NCI-H774 (cell line): ENCODE results near the gene LHCGR.

ENCODE experiments used
- DNase-seq: peaks from one replicate; lab custom pipeline; 2025; lab: John Stamatoyannopoulos, UW

Gene LHCGR

DNA sequence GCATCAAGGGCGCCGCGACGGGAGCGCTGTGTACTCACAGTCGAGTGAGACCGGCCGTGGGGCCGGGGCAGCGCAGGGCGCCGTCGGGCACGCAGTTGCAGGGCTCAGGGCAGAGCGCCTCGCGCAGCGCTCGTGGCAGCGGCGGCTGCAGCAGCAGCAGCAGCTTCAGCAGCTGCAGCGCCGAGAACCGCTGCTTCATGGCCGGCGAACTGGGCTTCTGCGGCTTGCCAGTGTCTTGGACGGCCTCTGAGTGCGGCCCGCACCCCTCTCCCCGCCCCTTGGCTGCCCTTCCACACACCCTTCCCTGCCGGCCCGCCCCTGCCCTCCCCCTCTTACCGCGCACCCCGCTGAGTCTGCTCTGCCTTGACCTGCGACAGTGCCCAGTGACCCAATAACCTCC is at the start of gene LHCGR:
Gene LHCGR (minus strand): TSS at position 252 of the 400 bp plus-strand sequence. CDS start 53 bp downstream, at position 199.
- no peak for DNase-seq

DNA sequence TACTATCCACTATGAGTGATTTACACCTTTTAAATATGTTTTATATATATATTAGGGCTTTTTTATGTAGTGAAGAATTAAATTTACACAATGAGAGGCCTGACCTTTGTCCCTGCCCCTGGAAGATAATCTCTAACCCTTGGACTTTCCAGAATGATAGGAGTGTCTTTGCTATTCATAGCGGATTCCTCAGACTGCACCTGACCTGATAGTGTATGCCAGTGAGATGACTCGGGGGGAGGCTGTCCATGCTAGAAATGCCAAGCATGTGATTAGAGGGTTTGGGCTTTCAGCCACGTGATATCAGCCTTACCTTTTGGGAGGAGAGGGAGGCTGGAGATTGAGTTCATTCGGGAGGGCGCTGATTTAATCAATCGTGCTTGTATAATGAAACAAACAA is 44.1 kb upstream of the LHCGR start:
- DNase-seq: no peak

DNA sequence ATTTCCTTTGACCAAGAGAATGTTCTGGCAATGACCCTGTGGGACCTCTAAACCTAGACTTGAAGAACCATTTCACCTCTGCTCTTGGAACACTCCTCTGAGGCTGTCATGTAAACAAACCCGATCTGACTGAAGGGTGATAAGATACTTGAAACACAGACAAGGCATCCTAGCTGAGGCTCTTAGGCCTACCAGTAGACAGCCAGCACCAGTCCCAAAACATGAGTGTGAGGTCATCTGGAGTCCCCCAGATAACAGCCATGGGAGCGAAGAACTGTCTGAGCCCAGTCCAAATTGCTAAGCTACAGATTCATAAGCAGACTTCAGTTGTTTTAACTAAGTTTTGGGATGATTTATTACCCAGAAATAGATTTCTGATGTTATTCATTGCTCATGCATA is 39.5 kb upstream of the LHCGR start:
- DNase-seq: no peak

DNA sequence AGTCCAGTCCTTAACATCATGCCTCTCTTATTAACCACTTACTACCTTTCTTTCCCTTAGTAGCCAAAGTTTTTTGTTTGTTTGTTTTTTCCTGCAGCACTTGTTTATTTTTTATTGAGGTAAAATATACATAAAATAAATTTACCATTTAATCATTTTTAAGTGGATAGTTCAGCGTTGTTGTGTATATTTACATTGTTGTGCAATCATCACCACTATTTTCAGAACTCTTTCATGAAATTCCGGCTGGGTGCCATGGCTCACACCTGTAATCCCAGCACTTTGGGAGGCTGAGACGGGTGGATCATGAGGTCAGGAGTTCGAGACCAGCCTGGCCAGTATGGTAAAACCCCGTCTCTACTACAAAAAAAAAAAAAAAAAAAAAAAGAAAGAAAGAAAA is 38.1 kb upstream of the LHCGR start:
- DNase-seq: no peak

DNA sequence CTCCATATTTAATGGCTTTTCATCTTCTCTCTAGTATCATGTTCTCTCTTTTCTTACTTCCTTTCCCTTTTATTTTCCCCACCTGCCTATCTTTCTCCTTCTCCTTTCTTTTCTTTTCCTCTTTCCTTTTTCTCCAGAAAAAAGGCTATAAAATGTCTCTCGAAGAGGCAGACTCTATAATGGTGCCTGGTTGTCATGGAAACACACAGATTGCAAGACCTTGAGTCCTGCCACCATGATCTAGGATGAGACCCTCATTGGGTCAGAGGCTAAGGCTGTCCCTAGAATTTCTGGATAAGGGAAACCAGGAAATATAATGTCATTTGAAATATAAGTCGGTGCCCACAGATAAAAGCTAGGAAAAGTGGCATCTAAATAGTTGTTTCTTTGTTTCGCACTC is 36.5 kb upstream of the LHCGR start:
- no peak for DNase-seq

DNA sequence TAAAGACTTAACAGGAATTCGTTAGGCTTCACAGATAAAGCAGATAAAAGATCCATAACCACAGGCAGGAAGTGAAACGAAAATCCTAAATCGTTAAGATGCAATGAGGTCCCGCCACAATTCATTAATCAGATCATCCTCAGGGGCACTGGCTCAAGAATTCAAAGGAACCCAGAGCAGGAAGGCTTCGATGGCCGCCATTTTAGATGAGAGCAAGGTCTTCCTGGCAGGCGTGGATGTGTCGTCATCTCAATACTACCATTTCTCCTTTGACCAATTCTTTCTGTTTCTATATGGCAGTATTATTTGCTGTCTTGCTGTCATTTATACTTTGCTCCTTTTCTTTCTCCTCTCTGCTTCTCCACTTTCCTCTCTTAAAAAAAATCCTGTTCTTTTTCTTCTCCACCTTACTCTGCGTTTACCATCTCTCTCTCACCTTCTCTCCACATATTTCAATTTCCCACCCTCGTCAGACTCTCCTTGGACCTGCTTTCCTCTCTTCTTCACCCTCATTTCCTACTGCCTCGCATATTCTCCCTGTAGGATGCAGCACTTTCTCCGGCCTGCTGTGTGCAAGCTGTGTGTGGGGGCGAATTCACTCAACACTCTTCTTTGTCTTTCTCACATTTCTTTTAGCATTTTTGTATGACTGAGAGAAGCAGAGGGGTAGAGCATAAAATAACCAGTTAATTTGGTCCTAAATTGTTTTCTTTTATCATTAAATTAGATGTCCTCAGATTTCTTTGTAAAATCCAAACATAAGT is 35.1 kb upstream of the LHCGR start:
- no peak for DNase-seq

DNA sequence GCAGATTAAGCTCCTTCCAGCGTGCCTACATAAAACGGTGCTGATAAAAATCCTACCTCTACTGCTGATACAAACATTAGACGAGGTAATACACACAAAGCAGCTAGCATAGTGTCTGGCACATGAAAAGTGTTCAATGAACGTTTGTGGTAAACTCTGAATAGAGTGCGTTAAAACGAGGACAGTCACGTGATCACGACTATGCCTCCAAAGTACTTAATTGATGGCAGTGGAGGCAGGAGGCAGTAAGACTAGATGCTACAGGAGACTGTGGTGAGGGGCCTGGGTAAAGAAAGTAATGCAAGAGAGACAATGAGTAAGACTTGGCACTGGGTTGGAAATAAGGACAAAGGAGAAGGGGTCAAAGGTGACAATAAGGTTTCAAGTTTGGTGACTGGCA is 32.1 kb upstream of the LHCGR start:
- no peak for DNase-seq

DNA sequence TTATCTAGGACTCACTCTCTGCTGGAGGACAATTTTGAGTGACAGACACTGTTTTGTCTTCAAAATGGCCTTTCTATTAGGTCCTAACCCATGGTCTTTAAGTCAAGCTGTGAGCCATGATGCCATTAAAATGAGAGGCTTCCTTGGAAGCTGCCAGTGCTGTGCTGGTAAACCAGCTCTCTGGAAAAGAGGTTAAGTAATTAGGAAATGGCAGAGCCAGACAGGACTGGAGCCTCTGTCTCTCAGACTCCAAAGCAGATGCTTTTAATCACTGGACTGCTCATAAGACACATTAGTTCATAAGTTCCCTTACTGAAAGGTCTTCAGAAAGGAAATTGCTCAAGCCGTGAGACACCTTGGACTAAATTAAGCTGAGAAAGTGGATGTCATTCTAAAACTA is 25.8 kb upstream of the LHCGR start:
- DNase-seq: no peak

DNA sequence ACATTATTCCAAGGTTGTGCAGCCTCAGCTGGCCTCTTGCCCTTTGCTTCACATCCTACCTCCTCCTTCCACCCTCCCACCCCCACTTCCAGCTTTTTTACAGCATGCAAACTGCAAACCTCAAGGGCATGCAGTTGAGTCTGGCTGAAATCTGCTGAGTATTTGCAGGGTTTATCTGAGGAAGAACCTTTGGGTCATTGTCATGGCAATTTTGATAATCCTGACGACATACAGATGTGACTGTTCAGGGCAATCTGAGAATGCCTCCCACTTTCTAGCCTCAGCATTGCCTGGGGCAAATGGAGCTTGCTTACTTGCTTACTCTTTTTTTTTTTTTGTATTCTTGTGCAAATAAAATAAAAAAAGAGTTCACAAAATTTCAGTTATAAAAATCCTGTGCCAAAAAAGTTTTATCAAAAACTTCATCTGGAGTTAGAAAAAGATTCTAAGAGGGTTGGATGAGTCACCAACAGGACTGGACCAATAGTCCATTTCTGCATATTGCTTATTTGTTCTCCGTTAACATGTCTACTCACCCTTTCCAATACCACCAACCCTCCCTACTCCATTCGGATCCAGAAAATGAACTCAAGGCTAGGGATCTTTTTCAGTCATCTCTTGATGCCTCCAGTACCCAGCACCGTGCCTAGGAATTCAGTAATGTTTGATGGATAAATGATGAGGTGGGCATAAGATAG is 23.6 kb upstream of the LHCGR start:
- DNase-seq: no peak

DNA sequence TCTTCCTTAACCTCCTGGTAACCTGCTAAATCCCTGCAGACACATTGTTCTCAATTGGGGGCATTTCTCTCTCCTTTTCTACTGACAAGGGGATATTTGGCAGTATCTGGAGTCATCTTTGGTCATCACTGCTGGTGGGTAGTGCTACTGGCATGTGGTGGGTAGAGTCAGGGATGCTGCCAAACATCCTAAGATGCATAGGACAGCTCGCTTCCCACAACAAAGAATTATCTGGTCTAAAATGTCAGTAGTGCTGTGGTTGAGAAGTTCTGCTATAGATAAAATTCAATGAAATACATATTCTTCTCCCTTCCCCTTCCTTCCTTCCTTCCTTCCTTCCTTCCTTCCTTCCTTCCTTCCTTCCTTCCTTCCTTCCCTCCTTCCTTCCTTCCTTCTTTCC is 18.7 kb upstream of the LHCGR start:
- no peak for DNase-seq

DNA sequence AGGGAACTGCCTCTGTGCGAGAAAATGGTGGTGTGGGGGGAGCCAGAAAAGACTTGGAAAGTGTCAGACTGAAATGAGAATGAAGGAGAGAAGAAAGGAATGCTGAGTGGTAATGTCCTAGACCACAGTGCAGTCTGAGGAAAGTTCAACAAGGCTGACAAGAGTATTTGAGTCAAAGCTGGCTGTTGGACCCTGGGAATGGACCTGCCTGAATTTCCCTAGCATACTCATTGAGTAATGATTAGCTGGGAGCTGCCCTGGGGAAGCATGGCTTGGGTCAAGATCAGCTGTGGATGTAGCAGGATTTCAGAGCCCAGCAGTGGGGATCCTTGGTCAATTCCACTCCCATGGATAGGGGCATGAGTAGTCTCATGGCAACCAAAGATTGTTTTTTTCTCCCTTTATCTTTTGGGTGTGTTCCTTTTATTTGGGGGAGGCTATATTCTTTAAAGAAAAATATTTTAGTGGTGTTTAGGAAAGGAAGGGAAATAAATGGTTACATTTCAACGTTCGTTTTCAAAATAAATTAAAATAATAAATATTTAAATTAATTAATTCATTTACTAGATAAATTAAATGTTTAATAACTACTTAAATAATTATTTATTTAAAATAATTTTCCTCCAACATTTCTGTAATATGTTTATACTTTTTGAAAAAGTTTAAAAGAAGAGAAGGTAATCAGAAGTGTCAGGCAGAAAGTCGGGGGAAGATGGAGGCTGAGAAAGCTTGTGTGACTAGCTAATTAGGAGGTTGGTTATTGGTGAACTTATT is 15.9 kb upstream of the LHCGR start:
- no peak for DNase-seq

DNA sequence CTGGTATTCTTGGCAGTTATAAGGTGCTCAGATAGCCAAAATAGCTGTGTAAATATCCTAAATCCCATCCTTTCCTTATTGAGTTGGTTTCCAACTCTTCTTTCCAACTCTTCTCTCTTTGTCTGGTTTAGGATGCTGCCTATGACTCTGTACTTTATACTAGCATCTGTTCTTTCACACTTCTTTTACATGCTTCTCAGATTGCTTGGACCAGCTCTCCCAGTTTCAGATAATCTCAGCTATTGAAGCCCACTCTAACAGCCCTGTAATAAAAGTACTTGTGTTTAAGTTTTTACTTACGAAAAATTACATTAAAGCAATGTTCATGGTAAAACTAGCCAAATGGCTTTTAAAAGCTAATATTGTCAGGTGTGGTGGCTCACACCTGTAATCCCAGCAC is 14.7 kb upstream of the LHCGR start:
- DNase-seq: no peak

DNA sequence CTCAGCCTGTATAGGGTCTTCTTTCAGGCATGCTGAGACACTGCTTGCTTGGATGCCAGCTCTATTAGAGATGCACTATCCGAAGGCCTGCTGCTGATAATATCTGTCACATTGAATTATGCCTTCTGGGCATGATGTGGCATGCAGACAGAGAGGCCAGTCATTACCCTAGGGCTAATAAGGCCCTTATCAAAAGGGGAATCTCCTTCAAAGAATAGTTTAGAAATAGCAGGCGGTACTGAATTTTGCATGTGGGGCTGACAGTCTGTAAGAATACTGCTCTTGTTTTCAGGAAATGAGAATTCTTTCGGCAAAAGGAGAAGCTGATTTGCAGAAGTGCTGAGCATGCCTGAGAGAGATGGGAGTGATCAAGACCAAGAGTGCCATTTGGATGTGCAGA is 13.1 kb upstream of the LHCGR start:
- no peak for DNase-seq

DNA sequence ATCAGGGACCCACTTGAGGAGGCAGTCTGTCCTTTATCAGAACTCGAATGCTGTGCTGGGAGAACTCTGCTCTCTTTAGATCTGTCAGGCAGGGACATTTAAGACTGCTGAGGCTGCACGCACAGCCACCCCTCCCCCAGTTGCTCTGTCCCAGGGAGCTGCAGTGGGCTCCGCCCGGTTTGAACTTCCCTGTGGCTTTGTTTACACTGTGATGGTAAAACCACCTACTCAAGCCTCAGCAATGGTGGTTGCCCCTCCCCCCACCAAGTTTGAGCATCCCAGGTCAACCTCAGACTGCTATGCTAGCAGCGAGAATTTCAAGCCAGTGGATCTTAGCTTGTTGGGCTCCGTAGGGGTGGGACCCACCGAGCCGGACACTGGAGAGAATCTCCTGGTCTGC is 11.8 kb upstream of the LHCGR start:
- DNase-seq: no peak

DNA sequence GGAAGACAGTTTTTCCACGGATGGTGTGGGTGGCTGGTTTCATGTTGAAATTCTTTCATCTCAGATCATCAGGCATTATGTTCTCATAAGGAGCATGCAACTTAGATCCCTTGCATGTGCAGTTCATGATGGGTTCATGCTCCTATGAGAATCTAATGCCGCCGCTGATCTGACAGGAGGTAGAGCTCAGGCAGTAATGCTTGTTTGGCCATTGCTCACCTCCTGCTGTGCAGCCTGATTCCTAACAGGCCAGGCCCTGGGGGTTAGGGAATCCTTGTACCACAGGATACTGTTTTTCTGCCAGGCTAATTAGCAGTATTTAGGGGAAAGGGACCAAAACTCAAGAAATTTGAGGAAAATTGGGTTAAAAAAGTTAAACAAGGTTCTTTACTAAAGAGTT is 5.3 kb upstream of the LHCGR start:
- DNase-seq: no peak

DNA sequence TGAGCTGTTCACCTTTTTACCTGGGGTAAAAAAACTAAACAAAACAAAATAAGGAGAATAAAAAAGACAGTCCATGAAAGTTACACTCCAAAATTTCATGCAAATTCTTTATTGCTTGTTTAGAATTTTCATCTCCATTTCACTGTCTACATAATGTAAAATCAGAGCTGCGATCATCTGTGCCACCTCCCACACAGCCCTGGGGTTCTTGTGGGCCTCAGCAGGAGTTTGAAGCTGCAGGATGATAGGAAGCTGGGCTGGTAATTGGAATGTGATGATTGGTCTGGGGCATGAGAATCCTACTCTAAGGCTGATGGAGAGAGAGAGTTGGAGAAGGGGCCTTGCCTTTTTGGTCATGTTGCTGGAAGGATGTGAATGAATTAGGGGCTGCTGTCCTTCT is 4.2 kb upstream of the LHCGR start:
- DNase-seq: no peak

DNA sequence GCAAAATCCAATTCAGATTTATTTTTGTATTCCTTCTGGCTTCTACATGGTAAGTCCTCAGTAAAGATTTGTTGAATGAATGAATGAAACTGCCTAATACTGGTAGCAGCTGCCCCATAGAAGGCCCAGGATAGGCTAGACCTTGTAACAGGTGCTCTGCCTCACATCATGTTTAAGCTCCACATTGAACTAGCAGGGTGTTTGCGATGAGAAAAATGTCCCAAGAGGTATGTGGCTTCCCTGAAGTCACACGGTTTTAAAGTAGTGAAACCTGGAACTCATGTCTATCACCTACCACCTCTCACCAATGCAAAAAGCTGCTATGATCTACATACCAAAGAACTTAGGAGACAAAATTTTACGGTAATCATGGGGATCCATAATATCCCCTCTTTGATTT is 765 bp upstream of the LHCGR start:
- DNase-seq: no peak

DNA sequence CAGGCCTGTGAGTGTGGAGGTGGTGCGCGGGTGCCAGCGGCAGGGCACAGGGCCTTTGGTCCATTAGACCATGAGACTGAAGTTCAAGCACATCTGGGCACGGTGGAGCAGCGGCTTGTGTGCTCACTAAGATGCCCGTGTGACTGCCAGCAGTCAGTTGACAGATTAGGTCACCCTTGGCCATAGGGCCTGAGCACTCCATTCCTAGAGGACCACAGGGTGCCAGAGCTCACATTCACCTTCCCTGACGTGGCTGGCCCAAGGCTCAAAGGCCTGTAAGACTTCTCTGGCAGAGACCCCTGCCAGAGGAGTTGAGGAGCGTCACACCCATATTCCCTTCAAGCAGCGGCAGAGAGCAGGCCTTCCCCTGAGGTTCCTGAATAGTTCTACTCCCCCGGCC is 650 bp downstream of the LHCGR start:
- no peak for DNase-seq

DNA sequence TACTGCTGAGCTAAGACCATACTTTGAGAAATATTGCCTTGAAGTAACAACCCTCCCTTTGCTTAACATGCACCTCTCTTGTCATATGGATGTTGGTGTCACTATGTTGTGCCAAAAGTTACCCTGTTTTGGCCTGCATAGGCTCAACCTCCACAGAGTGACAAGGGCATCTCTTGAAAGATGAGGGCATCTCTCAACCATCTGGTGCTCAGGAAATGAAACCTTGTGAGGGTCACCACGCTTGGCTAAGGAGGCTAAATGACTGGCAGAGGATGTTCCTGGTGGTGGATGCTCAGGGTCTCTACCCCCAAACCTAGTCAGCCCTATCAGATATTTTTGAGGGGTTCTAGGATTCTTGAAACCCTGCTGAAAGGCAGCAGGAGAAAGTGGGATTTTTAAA is 2.3 kb downstream of the LHCGR start:
- DNase-seq: no peak

DNA sequence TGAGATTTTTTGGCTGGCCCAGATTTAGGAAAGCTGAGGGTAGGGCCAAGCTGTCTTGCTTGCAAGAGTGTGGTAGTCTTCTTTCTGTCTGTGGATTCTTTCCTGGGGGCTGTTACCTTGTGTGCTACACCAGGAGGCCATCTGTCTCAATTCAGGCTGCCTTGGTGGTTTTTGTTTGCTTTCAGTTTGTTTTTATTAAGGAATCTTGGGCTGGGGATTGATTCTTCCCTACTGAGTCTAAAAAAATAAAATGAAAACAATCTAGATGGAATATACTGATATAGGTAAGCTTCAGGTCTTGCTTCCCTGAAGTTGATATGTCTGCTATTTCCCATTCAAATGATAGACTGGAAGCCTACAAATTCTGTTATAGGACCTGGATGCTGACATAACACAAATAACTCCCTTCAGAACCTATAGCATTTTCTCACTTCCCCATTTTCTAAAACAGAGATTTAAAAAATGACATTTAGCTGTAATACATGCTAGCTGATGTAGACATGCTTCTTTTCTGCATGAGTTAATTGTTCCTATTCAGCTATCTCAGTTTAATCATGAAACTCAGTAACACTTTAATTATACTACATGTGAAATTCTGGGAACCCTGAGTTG is 5.3 kb downstream of the LHCGR start:
- no peak for DNase-seq

DNA sequence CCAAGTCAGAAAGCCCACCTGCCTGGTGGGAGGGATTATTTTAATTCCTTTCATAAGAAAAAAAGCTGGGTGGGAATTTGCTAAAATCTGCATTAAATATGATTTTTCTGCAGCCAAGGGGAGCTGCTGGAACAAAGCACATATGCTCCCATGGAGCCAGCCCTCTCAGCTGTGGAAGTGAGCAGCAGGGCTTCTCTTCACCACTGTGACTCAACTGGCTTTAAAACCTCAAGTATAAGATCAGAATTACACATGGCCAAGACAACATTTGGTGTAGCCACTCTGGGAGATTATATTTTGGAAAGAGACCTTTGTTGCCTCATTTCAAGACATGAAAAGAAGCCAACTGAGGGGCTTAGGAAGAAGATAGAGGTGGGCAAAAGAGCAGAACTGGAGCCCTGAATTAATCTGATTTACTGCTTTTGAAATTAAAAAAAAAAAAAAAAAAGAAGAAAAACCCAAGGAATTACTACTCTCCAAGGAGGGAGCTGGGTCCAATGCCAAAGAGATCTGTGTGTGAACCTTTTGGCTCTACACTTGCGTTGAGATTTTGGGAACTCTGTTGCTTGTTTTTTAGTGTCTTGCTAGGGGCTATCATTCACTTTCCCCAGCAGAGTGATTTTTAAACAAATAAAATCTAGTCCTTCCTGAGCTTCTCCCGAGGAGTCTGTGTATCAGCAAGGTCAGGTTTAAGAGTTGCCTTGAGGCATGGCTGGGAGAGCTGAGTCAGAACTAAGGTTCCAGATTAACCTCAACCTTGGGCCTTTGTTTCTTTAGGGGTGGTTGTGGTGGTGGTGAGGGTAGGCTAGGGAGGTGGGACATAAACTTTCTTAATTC is 6.0 kb downstream of the LHCGR start:
- DNase-seq: no peak

DNA sequence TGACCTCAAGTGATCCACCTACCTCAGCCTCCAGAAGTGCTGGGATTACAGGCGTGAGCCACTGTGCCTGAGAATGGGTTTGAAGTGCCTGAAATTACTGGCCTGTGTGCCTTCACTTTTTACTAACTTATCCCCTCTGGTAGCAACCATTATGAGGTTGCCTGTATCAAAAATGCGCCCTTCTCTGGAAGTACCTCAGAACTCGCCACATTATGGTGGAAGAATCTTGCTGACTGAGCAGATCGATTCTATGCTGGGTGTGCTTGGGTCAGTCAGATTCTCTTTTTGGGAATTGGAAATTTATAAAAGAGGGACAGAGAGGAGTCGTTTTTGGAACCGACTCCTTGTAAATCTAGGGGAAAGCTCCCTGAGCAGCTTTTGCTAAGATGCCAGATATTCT is 8.2 kb downstream of the LHCGR start:
- no peak for DNase-seq
